ENCODE results near the gene DMKN. TPM values are rescaled to one million over a fixed set of nuclear protein-coding genes. Genes with fewer than 3 reads are reported as not detected.
A peak's percentile ranks its signal among the peaks of the same experiment; 100 is the strongest.

DMKN gene
- total and polyA plus RNA-seq, 9 donors = 1.1 to 22.6 (median 2.0) TPM

- Histone ChIP-seq H3K4me1 (ENCODE audit: control insufficient read depth, insufficient read depth, low read length) (peaks cover 3% of the 10 kb centered on the region), H3K27me3 (ENCODE audit: control insufficient read depth, insufficient read depth, low read length) (peaks cover 49% of the 10 kb centered on the region), H3K4me3 (ENCODE audit: low read length) (peak overlapping the region; percentile 9), H3K27ac (ENCODE audit: low read length) (no peak overlapping the region), H3K9me3 (replicated peaks; ENCODE audit: control insufficient read depth, low read depth, low read length) (no peaks in the 10 kb centered on the region), H3K36me3 (ENCODE audit: control insufficient read depth, insufficient read depth, low read length) (no peaks in the 10 kb centered on the region)
- DNase-seq = peak; percentile 45
- under 1% methylated on average over 43 of the region's 60 CpGs for WGBS (ENCODE audit: insufficient coverage)
Observed at GRCh38 chr19:35557539-35558399, 44.3 kb upstream of the DMKN start.

GRCh38 chr19:35556846-35557538 lies 43.5 kb upstream of the DMKN start:
- Histone ChIP-seq H3K4me1 (ENCODE audit: control insufficient read depth, insufficient read depth, low read length) (peaks cover 3% of the 10 kb centered on the region), H3K27me3 (ENCODE audit: control insufficient read depth, insufficient read depth, low read length) (peaks cover 46% of the 10 kb centered on the region), H3K9me3 (replicated peaks; ENCODE audit: control insufficient read depth, low read depth, low read length) (no peaks in the 10 kb centered on the region), H3K36me3 (ENCODE audit: control insufficient read depth, insufficient read depth, low read length) (no peaks in the 10 kb centered on the region), H3K27ac (ENCODE audit: low read length) (no peak overlapping the region), H3K4me3 (ENCODE audit: low read length) (no peak overlapping the region)
- 78% methylated on average over 16 of the region's 16 CpGs for WGBS (ENCODE audit: insufficient coverage)
- no peak for DNase-seq

- no peak overlapping the region for H3K27ac ChIP-seq (ENCODE audit: low read length)
- no peaks in the 10 kb centered on the region for H3K9me3 ChIP-seq (replicated peaks; ENCODE audit: control insufficient read depth, low read depth, low read length)
- 72% methylated on average over 5 of the region's 9 CpGs for WGBS (ENCODE audit: insufficient coverage)
- no peaks in the 10 kb centered on the region for H3K36me3 ChIP-seq (ENCODE audit: control insufficient read depth, insufficient read depth, low read length)
- no peak for DNase-seq
- H3K4me3 ChIP-seq (ENCODE audit: low read length) = no peak overlapping the region
- H3K27me3 ChIP-seq (ENCODE audit: control insufficient read depth, insufficient read depth, low read length) = peaks cover 41% of the 10 kb centered on the region
- H3K4me1 ChIP-seq (ENCODE audit: control insufficient read depth, insufficient read depth, low read length) = peaks cover 3% of the 10 kb centered on the region
Observed at GRCh38 chr19:35556025-35556590, 42.7 kb upstream of the DMKN start.

GRCh38 chr19:35555301-35556005 lies 42.0 kb upstream of the DMKN start:
- H3K36me3 ChIP-seq (ENCODE audit: control insufficient read depth, insufficient read depth, low read length) = no peaks in the 10 kb centered on the region
- no peaks in the 10 kb centered on the region for H3K9me3 ChIP-seq (replicated peaks; ENCODE audit: control insufficient read depth, low read depth, low read length)
- H3K4me3 ChIP-seq (ENCODE audit: low read length) = no peak overlapping the region
- H3K4me1 ChIP-seq (ENCODE audit: control insufficient read depth, insufficient read depth, low read length) = peaks cover 3% of the 10 kb centered on the region
- no peak overlapping the region for H3K27ac ChIP-seq (ENCODE audit: low read length)
- 67% methylated on average over 22 of the region's 30 CpGs for WGBS (ENCODE audit: insufficient coverage)
- no peak for DNase-seq
- peaks cover 37% of the 10 kb centered on the region for H3K27me3 ChIP-seq (ENCODE audit: control insufficient read depth, insufficient read depth, low read length)

- no peak for DNase-seq
- WGBS (ENCODE audit: insufficient coverage) = 78% methylated on average over 4 of the region's 5 CpGs
- no peaks in the 10 kb centered on the region for H3K36me3 ChIP-seq (ENCODE audit: control insufficient read depth, insufficient read depth, low read length)
- no peaks in the 10 kb centered on the region for H3K9me3 ChIP-seq (replicated peaks; ENCODE audit: control insufficient read depth, low read depth, low read length)
- H3K4me1 ChIP-seq (ENCODE audit: control insufficient read depth, insufficient read depth, low read length) = peaks cover 3% of the 10 kb centered on the region
- H3K27me3 ChIP-seq (ENCODE audit: control insufficient read depth, insufficient read depth, low read length) = peaks cover 26% of the 10 kb centered on the region
- no peak overlapping the region for H3K4me3 ChIP-seq (ENCODE audit: low read length)
- no peak overlapping the region for H3K27ac ChIP-seq (ENCODE audit: low read length)
Observed at GRCh38 chr19:35554076-35554475, 40.6 kb upstream of the DMKN start.

- 66% methylated on average over 13 of the region's 14 CpGs for whole genome bisulfite sequencing (ENCODE audit: insufficient coverage)
- Histone ChIP-seq H3K4me1 (ENCODE audit: control insufficient read depth, insufficient read depth, low read length) (peaks cover 3% of the 10 kb centered on the region), H3K27me3 (ENCODE audit: control insufficient read depth, insufficient read depth, low read length) (peaks cover 20% of the 10 kb centered on the region), H3K36me3 (ENCODE audit: control insufficient read depth, insufficient read depth, low read length) (no peaks in the 10 kb centered on the region), H3K9me3 (replicated peaks; ENCODE audit: control insufficient read depth, low read depth, low read length) (no peaks in the 10 kb centered on the region), H3K27ac (ENCODE audit: low read length) (no peak overlapping the region), H3K4me3 (ENCODE audit: low read length) (no peak overlapping the region)
- no peak for DNase-seq
Observed at GRCh38 chr19:35553385-35554000, 40.0 kb upstream of the DMKN start.

GRCh38 chr19:35552534-35553384 lies 39.3 kb upstream of the DMKN start:
- H3K4me1 ChIP-seq (ENCODE audit: control insufficient read depth, insufficient read depth, low read length) = peaks cover 3% of the 10 kb centered on the region
- no peak overlapping the region for H3K4me3 ChIP-seq (ENCODE audit: low read length)
- 66% methylated on average over 9 of the region's 13 CpGs for WGBS (ENCODE audit: insufficient coverage)
- peaks cover 13% of the 10 kb centered on the region for H3K27me3 ChIP-seq (ENCODE audit: control insufficient read depth, insufficient read depth, low read length)
- DNase-seq = no peak
- peaks cover 3% of the 10 kb centered on the region for H3K36me3 ChIP-seq (ENCODE audit: control insufficient read depth, insufficient read depth, low read length)
- H3K27ac ChIP-seq (ENCODE audit: low read length) = no peak overlapping the region
- H3K9me3 ChIP-seq (replicated peaks; ENCODE audit: control insufficient read depth, low read depth, low read length) = no peaks in the 10 kb centered on the region

- peaks cover 6% of the 10 kb centered on the region for H3K4me1 ChIP-seq (ENCODE audit: control insufficient read depth, insufficient read depth, low read length)
- no peak overlapping the region for H3K27ac ChIP-seq (ENCODE audit: low read length)
- H3K27me3 ChIP-seq (ENCODE audit: control insufficient read depth, insufficient read depth, low read length) = no peaks in the 10 kb centered on the region
- no peaks in the 10 kb centered on the region for H3K9me3 ChIP-seq (replicated peaks; ENCODE audit: control insufficient read depth, low read depth, low read length)
- peaks cover 17% of the 10 kb centered on the region for H3K36me3 ChIP-seq (ENCODE audit: control insufficient read depth, insufficient read depth, low read length)
- DNase-seq = no peak
- no peak overlapping the region for H3K4me3 ChIP-seq (ENCODE audit: low read length)
- WGBS (ENCODE audit: insufficient coverage) = 82% methylated on average over 21 of the region's 21 CpGs
Observed at GRCh38 chr19:35551091-35551810, 37.8 kb upstream of the DMKN start.

Data from muscle of leg (tissue), 11 donors.